ENCODE data around the gene RABL2B. TPM values are rescaled to one million over a fixed set of nuclear protein-coding genes. Genes with fewer than 3 reads are reported as not detected.

The RABL2B gene
- total RNA-seq, 4 donors from 2014 or later, result 13.3 to 18.8 (median 16.6) TPM

- ATAC-seq (ENCODE audit: low FRiP score), result no peak
- DNase-seq (ENCODE audit: low spot score), result peak; percentile 18
- TF ChIP-seq CTCF (IDR thresholded peaks at IDR 0.05), result no peak
These were observed 49.1 kb downstream of the RABL2B start for GRCh38 chr22:50734343-50734771.

GRCh38 chr22:50733521-50734342 lies 49.7 kb downstream of the RABL2B start:
- ATAC-seq (ENCODE audit: low FRiP score), result no peak
- peak; percentile 10 for DNase-seq (ENCODE audit: low spot score)
- no peak for TF ChIP-seq CTCF (IDR thresholded peaks at IDR 0.05)

- DNase-seq (ENCODE audit: low spot score) (peak; percentile 11), ATAC-seq (ENCODE audit: low FRiP score) (no peak)
- no peak for TF ChIP-seq CTCF (IDR thresholded peaks at IDR 0.05)
These were observed 50.8 kb downstream of the RABL2B start for GRCh38 chr22:50732681-50733080.

- DNase-seq (ENCODE audit: low spot score) (no peak), ATAC-seq (ENCODE audit: low FRiP score) (peak; percentile 26)
- TF ChIP-seq CTCF (IDR thresholded peaks at IDR 0.05), result no peak
These were observed 51.4 kb downstream of the RABL2B start for GRCh38 chr22:50731811-50732624.

- DNase-seq (ENCODE audit: low spot score) (peak; percentile 1), ATAC-seq (ENCODE audit: low FRiP score) (no peak)
- no peak for TF ChIP-seq CTCF (IDR thresholded peaks at IDR 0.05)
These were observed 52.3 kb downstream of the RABL2B start for GRCh38 chr22:50730941-50731661.

- no peak for TF ChIP-seq CTCF (IDR thresholded peaks at IDR 0.05)
- ATAC-seq (ENCODE audit: low FRiP score) (no peak), DNase-seq (ENCODE audit: low spot score) (peak; percentile 13)
These were observed 53.2 kb downstream of the RABL2B start for GRCh38 chr22:50730013-50730891.
